CD1c-positive myeloid dendritic cell (primary cell): ENCODE data around the gene MAST4.

Source experiments
- DNase-seq: peaks from one replicate; pipeline ENCODE4 v3.0.0-alpha.2; 2016; ENCODE audit errors: extremely low spot score

The MAST4 gene

DNA sequence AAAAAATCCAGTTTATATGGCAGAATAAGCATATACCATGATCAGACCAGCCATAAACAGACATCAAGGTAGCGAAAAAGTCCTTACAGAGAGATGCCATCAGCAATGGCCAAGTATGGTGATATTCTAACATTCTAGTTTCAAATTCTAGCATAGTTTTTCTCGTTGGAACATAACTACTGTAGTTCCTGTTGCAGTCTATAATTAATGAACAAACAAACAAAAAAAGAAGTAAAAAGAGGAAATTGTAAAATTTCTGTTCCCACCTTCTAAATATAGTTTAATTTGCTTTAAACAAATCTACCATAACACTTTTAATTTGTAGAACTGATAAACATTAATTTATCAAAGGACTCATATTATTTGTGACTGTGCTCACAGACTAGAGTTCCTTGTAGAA lies 610.3 kb downstream of the MAST4 start:
- DNase-seq: peak; percentile 49

DNA sequence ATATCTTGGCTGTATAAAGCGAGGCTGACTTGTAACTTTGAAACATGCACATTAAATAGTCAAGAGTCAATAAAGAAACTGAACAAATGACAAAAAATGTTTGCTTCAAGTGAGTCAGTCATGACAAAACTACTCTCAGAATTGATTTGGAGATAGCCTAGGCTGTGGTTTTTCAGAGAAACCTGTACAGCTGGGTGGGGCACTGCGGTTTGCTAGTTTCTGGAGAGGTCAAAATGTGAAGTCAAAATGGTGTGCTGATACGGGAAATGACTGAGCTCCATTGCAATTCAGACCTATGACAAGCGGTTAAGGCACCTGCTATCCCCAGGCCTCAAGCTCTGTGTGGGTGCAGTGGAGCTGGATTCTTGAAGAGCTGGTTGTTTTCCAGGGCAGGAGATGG lies 610.7 kb downstream of the MAST4 start:
- DNase-seq: peak; percentile 90

DNA sequence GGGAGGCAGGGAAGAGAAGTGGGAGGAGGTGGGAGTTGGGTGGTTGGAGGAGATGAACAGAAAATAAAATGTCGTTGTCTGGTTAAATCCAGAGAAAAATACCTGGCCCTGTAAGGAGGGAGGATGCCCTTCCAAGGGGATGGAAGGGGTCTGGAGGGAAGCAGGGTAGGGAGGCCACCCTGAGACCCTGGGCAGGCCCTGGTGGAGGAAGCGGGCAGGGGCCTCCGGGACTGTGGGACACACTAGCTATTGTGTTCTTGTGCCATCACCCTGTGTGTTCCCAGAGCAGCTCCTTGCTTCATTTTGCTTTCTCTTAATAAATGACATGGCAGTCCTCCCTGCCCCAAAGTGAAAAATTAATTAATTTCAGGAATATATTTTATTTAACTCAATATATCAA lies 612.2 kb downstream of the MAST4 start:
- peak; percentile 1 for DNase-seq

DNA sequence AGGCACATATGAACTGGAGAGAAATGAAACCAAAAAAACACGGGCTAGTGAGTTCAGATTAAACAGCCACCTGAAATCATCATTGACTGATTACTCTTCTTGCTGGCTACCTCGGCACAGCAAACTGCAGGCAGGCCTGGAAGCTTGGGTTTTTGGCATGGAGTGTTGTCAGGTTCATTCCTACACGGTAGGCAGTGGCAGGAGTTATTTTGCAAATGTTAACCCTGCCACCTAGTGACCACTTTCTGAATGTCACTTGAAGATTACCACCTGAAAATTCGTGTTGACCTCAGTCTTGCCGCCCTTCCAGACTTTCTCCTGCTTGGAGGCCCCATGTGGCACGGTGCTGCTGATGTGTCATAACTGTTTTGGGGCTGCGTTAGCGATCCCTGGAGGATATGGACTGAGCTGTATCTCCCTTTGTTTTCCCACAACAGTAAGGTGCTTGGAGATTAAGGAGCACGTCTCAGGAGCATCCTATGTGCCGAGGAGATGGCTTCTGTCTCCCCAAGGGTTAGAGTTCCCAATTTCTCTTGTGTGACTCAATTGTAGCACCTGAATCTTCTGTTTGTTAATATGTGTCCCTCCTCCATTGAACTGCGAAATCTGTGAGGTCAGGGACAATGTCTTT lies 613.1 kb downstream of the MAST4 start:
- DNase-seq: peak; percentile 84

DNA sequence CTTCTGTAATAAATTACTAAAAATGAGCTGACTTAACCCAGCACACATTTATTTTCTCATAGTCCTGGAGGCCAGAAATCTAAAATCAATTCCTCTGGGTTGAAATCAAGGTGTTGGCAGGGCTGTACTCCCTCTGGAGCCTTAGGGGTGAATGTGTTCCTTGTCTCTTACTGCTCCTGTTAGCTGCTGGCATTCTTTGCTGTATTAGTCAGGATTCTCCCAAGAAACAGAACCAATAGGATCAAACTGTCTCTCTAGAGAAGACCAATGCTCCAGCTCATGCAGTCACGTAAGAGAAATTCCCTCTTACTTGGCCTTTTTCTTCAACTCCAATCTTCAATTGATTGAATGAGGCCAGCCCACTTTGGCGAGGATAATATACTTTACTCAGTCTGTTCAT lies 615.7 kb downstream of the MAST4 start:
- peak; percentile 0 for DNase-seq

DNA sequence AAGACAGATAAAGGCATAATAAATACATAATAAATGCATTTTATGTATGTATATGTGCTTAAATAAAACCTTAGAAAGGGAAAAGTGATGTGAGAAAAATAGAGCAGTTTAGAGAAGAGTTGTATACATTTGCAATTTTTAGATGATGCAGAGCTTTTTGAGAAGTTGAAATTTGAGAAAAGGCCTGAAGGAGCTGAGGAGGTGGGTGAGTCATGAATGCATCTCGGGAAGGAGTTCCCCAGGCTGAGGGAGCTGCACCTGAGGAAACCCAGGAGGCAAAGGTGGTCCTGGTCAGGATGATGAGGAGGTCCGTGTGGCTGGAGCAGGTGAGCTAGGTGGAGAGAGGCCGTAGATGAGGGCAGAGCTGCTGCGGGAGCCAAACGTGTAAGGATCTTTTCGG lies 617.8 kb downstream of the MAST4 start:
- DNase-seq: peak; percentile 24

DNA sequence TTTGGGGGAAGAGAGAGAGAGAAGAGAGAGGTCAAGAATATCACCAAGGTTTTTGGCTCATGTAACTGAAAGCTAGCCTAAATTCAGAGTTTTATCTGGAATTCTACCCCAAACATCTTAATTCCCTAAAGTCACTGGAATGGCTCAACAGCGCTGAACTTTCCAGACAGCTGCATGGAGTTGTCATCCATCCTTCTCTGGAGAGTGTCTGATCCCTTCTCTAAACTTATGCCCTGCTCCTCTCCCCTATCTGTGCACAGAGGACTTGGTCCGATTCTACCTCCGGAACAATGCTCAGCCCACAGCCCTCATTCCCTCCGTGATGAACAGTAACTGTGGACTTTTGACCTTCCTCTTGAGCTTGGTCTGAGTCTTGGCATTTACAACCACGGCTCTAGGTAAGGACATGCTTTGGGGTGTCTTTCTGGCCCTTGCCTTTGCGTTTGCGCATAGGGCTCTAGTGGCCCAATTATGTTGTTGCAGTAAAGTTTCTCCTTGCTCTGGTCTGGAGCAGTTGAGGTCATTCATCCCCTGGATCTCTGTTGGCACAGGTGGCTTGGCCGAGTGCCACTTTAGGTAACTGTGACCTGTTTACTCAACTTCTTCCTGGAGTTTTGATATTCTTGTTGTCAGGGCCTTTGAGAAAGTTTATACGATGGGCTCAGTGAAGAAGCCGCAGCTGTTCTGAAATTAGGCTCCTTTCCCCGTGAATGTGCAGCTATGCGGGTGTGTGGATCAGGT lies 618.7 kb downstream of the MAST4 start:
- DNase-seq: peak; percentile 0

DNA sequence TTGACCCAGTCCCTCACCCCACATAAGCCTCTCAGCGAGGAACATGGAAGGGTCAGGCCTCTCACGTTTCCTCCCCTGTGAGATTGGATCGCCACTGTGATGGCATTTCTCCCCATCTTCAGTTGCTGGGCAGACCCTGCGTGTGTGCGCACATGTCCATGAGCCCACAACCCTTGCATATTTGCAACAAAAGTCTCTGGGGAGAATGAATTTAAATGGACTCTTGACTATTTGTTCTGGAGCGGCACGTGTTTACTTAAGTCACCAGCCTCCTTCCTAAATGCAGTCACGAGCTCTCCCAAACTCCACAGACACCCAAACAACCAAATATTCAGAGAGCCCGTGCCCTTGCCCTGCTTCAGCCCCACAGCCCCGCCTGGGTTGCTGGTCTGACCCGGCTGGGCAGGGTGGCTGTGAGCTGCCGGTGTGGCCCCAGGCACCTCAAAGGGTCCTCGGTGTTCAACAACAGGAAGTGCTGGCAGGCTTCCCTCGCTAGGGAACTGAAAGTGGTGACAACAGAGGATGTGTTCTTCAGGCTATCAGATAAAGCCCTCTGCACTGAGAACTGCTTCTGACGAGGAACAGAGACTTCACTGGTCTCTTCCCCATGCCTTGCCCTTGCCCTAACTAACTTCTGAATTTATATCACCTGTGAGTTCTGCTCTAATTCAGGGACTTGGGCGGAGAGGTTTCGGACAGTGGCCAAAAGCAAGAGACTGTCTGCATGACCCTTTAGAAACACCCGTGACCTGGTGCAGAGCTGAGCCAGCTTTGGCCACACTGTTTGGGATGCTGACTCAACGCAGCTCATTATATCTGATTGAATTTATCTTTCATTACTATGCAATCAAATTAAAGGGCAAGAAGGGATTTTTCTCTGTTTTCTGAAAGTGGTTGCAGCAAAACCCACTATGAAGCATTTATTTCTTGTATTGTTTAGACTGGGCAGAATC lies 619.6 kb downstream of the MAST4 start:
- DNase-seq: peak; percentile 92

DNA sequence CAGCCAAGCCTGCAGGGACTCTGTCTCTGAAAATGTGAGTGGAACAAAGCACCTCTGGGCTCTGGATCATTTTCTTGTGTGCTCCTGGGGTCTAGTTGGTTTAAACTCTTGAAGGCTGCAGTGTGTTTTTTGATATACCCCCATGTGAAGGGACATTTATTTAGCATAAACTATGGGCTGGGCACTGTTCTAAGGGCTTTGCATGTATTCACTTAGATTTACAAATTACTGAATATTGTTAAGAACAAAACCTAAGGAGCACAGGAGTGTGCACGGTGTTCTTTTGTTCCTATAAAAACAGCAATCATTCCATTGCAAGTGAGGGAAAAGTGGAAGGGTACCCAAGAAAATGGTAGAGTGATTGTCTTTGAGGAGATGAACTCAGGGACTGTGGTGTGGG lies 620.4 kb downstream of the MAST4 start:
- no peak for DNase-seq
